SK-N-SH treated with all-trans-retinoic acid at 6 μM for 48 hours (cell line): ENCODE measurements around the gene C21orf58.

Experiments
- ATAC-seq: fragments of 200-7000 bp; cut with Tn5 transposase; 3 replicates; pipeline ENCODE4 v1.9.1; 2020; ENCODE audit warnings: mild to moderate bottlenecking, moderate library complexity
- ARNTL ChIP-seq: fragments of 450-650 bp; formaldehyde crosslinking; IDR thresholded peaks from 2 replicates; pipeline ENCODE4 v1.5.0; 2020; ENCODE audit warnings: low read depth, mild to moderate bottlenecking, moderate library complexity, borderline replicate concordance
- CREB5 ChIP-seq: fragments of 250-450 bp; sonication (Bioruptor Pico); IDR thresholded peaks from 2 replicates; pipeline ENCODE4 v1.5.1; 2020; ENCODE audit warnings: low read depth, mild to moderate bottlenecking, moderate library complexity
- CSDC2 ChIP-seq: fragments of 250-450 bp; sonication (Bioruptor Pico); IDR thresholded peaks from 2 replicates; pipeline ENCODE4 v1.5.0; 2020; ENCODE audit warnings: mild to moderate bottlenecking, moderate library complexity
- CSRNP3 ChIP-seq: fragments of 250-450 bp; sonication (Bioruptor Pico); IDR thresholded peaks from 2 replicates; pipeline ENCODE4 v1.5.1; 2021; ENCODE audit warnings: mild to moderate bottlenecking, moderate library complexity
- ESRRG ChIP-seq: fragments of 250-450 bp; sonication (Bioruptor Pico); IDR thresholded peaks from 2 replicates; pipeline ENCODE4 v1.6.1; 2021; ENCODE audit warnings: mild to moderate bottlenecking
- GLIS3 ChIP-seq: fragments of 250-450 bp; sonication (Bioruptor Pico); IDR thresholded peaks from 2 replicates; pipeline ENCODE4 v1.5.0; 2020; ENCODE audit warnings: mild to moderate bottlenecking, moderate library complexity
- ISL1 ChIP-seq: fragments of 250-450 bp; sonication (Bioruptor Pico); IDR thresholded peaks from 2 replicates; pipeline ENCODE4 v2.1.2; 2022; ENCODE audit warnings: mild to moderate bottlenecking, moderate library complexity
- OSR1 ChIP-seq: fragments of 250-450 bp; sonication (Bioruptor Pico); IDR thresholded peaks from 2 replicates; pipeline ENCODE4 v1.8.0; 2022; ENCODE audit warnings: moderate library complexity, mild to moderate bottlenecking, inconsistent platforms
- PATZ1 ChIP-seq: fragments of 250-450 bp; sonication (Bioruptor Pico); IDR thresholded peaks from 2 replicates; pipeline ENCODE4 v1.8.0; 2020; ENCODE audit warnings: mild to moderate bottlenecking, moderate library complexity, borderline replicate concordance
- POU6F1 ChIP-seq: fragments of 250-450 bp; sonication (Bioruptor Pico); IDR thresholded peaks from 2 replicates; pipeline ENCODE4 v1.8.0; 2021; ENCODE audit warnings: low read depth, mild to moderate bottlenecking, moderate library complexity, borderline replicate concordance
- PPARA ChIP-seq: fragments of 250-450 bp; sonication (Bioruptor Pico); IDR thresholded peaks from 2 replicates; pipeline ENCODE4 v1.5.0; 2020; ENCODE audit warnings: mild to moderate bottlenecking, borderline replicate concordance
- RARB ChIP-seq: fragments of 250-450 bp; sonication (Bioruptor Pico); IDR thresholded peaks from 2 replicates; pipeline ENCODE4 v1.8.0; 2021; ENCODE audit warnings: mild to moderate bottlenecking, moderate library complexity
- TOX ChIP-seq: fragments of 250-450 bp; sonication (Bioruptor Pico); IDR thresholded peaks from 2 replicates; pipeline ENCODE4 v1.8.0; 2021; ENCODE audit warnings: mild to moderate bottlenecking, moderate library complexity, borderline replicate concordance
- ZC3H10 ChIP-seq: fragments of 250-450 bp; sonication (Bioruptor Pico); IDR thresholded peaks from 2 replicates; pipeline ENCODE4 v1.5.1; 2021; ENCODE audit warnings: mild to moderate bottlenecking, moderate library complexity
- ZFP3 ChIP-seq: fragments of 250-450 bp; sonication (Bioruptor Pico); IDR thresholded peaks from 2 replicates; pipeline ENCODE4 v1.5.0; 2020; ENCODE audit warnings: mild to moderate bottlenecking, moderate library complexity
- ZFP30 ChIP-seq: fragments of 450-650 bp; formaldehyde crosslinking; IDR thresholded peaks from 2 replicates; pipeline ENCODE4 v1.5.0; 2022; ENCODE audit warnings: mild to moderate bottlenecking, moderate library complexity
- ZNF70 ChIP-seq: fragments of 450-650 bp; formaldehyde crosslinking; IDR thresholded peaks from 2 replicates; pipeline ENCODE4 v1.5.0; 2020; ENCODE audit warnings: mild to moderate bottlenecking, moderate library complexity
- ZNF8 ChIP-seq: fragments of 450-650 bp; formaldehyde crosslinking; IDR thresholded peaks from 2 replicates; pipeline ENCODE4 v1.5.0; 2020; ENCODE audit warnings: mild to moderate bottlenecking, moderate library complexity

C21orf58 gene

GRCh38 chr21:46287541-46287940 lies 36.1 kb downstream of the C21orf58 start:
- no peak for TF ChIP-seq ZC3H10 (CRISPR knock-in tag)
- no peak for TF ChIP-seq ZNF8 (CRISPR knock-in tag)
- TF ChIP-seq, all 23 proteins: peak for 0
- no peak for ATAC-seq

- ATAC-seq: peak; percentile 2; the same call in 1 of the 3 replicates
- TF ChIP-seq CSRNP3 (CRISPR knock-in tag) (no peak), RARB (CRISPR knock-in tag) (no peak), ZNF8 (CRISPR knock-in tag) (no peak), ISL1 (no peak), CREB5 (CRISPR knock-in tag) (no peak), TOX (no peak), ZNF70 (CRISPR knock-in tag) (no peak), PPARA (CRISPR knock-in tag) (no peak), ARNTL (CRISPR knock-in tag) (no peak)
Observed at GRCh38 chr21:46286648-46287002, 37.0 kb downstream of the C21orf58 start.

GRCh38 chr21:46285761-46286647 lies 37.7 kb downstream of the C21orf58 start, which contains the start of gene YBEY:
YBEY (plus strand) TSS chr21:46286342; CDS start chr21:46286914, 572 bp downstream.
- peak; percentile 98 for ATAC-seq
- TF ChIP-seq CSDC2 (no peak), ISL1 (no peak), ESRRG (CRISPR knock-in tag) (no peak), CREB5 (CRISPR knock-in tag) (no peak), PATZ1 (CRISPR knock-in tag) (no peak), GLIS3 (CRISPR knock-in tag) (no peak), OSR1 (CRISPR knock-in tag) (no peak), ARNTL (CRISPR knock-in tag) (no peak), CSRNP3 (CRISPR knock-in tag) (no peak), ZNF70 (CRISPR knock-in tag) (no peak), ZFP30 (no peak), TOX (no peak), ZFP3 (CRISPR knock-in tag) (no peak), RARB (CRISPR knock-in tag) (no peak)

GRCh38 chr21:46285206-46285661 lies 38.4 kb downstream of the C21orf58 start, which contains the start of gene MCM3AP:
MCM3AP (minus strand) TSS chr21:46285611; CDS start chr21:46285286, 325 bp downstream.
- no peak for ATAC-seq
- TF ChIP-seq POU6F1 (CRISPR knock-in tag) (no peak), GLIS3 (CRISPR knock-in tag) (no peak), ZFP3 (CRISPR knock-in tag) (no peak), CREB5 (CRISPR knock-in tag) (no peak)
